Fibroblast of upper back skin (primary cell): Measurements from ENCODE around the gene NR1H3.

Experiments
- DNase-seq: peaks from one replicate; pipeline ENCODE4 v3.0.0-alpha.2; 2013

Gene NR1H3

DNA sequence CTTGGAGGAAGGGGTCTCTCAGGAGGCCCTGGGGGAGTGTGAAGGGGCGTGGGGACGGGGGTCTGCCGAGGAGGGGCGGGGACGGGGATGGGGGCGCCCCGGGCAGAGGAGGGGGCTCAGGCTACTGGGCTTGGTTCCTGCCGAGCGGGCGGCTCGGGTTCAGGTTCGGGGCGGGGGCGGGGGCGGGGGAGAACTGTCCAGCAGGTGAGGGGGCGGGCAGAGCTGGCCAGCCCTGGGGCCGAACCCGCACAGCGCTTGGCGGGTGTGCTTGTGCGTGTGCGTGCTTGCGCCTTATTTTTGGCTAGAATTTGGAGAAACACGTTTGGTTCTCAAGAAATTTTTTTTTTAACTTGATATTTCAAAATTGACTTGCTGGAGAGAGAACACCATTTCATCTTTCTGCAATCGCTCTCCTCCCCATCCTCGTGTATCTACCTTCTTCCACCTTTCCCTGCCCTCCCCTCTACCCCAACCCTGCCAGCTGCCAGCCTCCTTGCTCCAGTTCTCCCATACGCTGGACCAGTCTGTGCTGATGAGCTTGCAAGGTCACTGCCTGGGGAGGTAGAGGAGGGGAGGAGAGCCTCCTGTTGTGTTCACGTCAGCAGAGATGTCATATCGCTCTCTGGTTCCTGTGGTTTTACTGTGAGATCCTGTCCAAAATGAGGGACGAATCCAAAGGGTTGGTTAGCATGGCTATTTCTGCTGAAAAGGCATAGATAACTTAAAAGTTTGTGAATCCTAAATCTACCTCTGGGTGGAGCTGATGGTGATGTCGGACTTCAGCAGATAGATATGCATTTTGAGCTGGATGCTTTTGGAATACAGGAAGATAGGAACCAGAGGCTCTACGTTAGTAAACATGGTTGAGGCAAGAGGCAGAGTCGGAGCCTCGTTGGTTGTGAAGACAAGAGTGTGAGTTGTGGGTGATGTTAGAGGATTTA is 12.8 kb downstream of the NR1H3 start:
- DNase-seq: peak; percentile 50

GRCh38 chr11:47271328-47271727 is 13.5 kb downstream of the NR1H3 start:
- DNase-seq: no peak

GRCh38 chr11:47271961-47272661 is 14.3 kb downstream of the NR1H3 start:
- DNase-seq: no peak

DNA sequence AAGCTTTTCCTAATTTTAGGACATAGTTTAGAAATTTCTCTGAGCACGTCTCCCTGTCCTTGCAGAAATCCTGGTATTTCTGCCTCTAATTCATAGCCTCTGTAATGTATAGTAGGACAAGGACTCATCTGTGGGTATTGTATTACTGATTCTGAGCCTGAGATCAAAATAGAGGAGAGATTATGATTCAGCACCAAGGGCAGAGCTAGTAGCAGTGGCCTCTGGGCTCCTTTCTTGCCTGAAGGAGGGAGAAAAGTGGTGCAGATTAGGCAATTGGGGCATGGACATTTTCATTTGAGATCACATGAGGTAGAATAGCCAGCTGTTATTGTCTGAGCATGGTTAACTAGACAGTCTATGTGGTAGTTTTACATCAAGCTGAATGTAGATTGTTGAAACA is 14.9 kb downstream of the NR1H3 start:
- no peak for DNase-seq

- DNase-seq: no peak
These were observed 16.9 kb downstream of the NR1H3 start for GRCh38 chr11:47274495-47275235.

GRCh38 chr11:47276923-47277322 is 19.1 kb downstream of the NR1H3 start:
- no peak for DNase-seq

- no peak for DNase-seq
These were observed 20.3 kb downstream of the NR1H3 start for GRCh38 chr11:47278058-47278457.

GRCh38 chr11:47278769-47279168 is 21.0 kb downstream of the NR1H3 start:
- DNase-seq: no peak

- DNase-seq: no peak
These were observed 22.3 kb downstream of the NR1H3 start for GRCh38 chr11:47280099-47280498.

DNA sequence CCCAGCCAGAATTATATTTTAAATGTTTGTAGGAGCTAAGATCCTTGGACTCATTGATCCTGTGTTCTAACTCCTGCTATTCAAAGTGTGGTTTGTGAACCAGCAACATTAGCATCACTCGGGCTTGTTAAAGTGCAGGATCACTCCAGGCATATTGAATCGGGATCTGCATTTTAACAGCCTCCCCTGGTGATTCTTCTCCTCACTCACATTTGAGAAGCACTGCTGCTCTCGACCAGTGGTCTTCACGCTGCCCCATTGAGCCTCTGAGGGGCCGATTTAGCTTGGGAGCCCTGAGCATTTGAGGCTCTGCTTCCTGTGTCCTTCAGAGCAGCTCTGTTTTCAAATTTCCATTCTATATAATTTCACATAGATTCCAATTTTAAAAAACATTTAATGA is 23.1 kb downstream of the NR1H3 start:
- no peak for DNase-seq

GRCh38 chr11:47282462-47282861 is 24.7 kb downstream of the NR1H3 start:
- DNase-seq: no peak

DNA sequence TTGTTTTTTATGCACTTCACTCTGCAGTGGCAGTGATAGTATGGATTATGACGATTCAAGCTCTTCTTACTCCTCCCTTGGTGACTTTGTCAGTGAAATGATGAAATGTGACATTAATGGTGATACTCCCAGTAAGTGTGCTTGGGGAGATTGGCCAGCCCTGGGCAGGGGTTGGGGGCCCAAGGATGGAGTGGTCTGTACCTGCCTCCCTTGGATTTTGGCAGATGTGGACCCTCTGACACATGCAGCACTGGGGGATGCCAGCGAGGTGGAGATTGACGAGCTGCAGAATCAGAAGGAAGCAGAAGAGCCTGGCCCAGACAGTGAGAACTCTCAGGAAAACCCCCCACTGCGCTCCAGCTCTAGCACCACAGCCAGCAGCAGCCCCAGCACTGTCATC is 26.4 kb downstream of the NR1H3 start:
- no peak for DNase-seq

- no peak for DNase-seq
These were observed 28.4 kb downstream of the NR1H3 start for GRCh38 chr11:47285969-47286770.

DNA sequence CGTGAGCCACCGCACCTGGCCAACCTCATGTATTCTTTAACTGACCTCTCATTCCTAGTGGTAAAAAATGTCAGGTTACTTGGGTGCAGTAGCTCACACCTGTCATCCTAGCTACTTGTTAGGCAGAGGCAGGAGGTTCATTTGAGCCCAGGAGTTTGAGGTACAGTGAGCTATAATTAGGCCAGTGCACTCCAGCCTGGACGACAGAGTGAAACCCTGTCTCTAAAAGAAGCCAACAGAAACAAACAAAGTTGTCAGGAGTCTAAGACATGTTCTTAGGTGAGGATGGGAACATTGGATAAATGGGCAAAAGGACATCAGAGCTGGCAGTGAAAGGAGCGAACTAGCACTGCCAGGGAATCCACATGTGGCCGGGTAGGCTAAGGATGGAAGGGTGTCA is 30.3 kb downstream of the NR1H3 start:
- DNase-seq: no peak

GRCh38 chr11:47289856-47290255 is 32.1 kb downstream of the NR1H3 start:
- no peak for DNase-seq

- no peak for DNase-seq
These were observed 37.6 kb downstream of the NR1H3 start for GRCh38 chr11:47295385-47295784.

- no peak for DNase-seq
These were observed 38.2 kb downstream of the NR1H3 start for GRCh38 chr11:47296045-47296444.

- no peak for DNase-seq
These were observed 41.3 kb downstream of the NR1H3 start for GRCh38 chr11:47299078-47299477.

DNA sequence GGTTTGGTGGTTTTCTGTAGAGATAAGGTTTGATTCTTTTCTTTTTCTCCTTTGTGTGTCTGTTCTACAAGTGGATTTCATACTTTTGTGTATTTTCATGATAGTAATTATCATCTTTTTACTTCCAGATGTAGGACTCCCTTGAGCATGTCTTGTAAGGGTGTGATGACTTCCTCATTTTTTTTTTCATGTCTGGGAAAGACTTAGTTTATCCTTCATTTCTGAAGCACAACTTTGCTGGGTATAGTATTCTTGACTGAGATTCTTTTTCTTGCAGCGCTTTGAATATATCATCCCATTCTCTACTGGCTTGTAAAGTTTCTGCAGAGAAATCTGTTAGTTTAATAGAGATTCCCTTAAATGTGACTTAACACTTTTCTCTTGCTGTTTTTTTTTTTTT is 45.1 kb downstream of the NR1H3 start:
- DNase-seq: no peak

- no peak for DNase-seq
These were observed 48.1 kb downstream of the NR1H3 start for GRCh38 chr11:47305734-47306483.

- no peak for DNase-seq
These were observed 48.7 kb downstream of the NR1H3 start for GRCh38 chr11:47306484-47306844.
